CD4-positive, alpha-beta T cell (primary cell): ENCODE data around the gene CD200. TPM values are rescaled to one million over a fixed set of nuclear protein-coding genes. Genes with fewer than 3 reads are reported as not detected.

Source experiments
- ATAC-seq: fragments of 200-7000 bp; cut with Tn5 transposase; one replicate; pipeline ENCODE4 v1.10.0; 2022; ENCODE audit warnings: mild to moderate bottlenecking; ENCODE audit not compliant: poor library complexity
- CTCF ChIA-PET: fragments of 350-600 bp; sonication (Branson Sonifier 250); formaldehyde crosslinking; loops from one replicate; lab custom pipeline; 2021; ENCODE audit warnings: antibody characterized with exemption, inconsistent platforms; lab: Charles Lee
- POLR2A ChIA-PET: fragments of 350-600 bp; sonication (Branson Sonifier 250); formaldehyde crosslinking; loops from one replicate; lab custom pipeline; 2021; ENCODE audit warnings: antibody characterized with exemption, inconsistent platforms; lab: Charles Lee
- DNase-seq, 14 experiments: peaks; one replicate each; pipeline ENCODE4 v3.0.0-alpha.2; 2013 to 2020; ENCODE audit warnings: mixed read lengths in 2 of 14
- H3K27ac ChIP-seq, 2 donors: one replicate each; pipeline versions ENCODE4 v1.5.1 to v1.7.0; 2013; ENCODE audit warnings: low read length in 2 of 2, low read depth in 1 of 2, mild to moderate bottlenecking in 1 of 2
- H3K27me3 ChIP-seq, 2 experiments: 1 replicate in 1 of 2; 2 replicates in 1 of 2; pipeline versions ENCODE4 v1.6.1 to v1.7.0; 2013; ENCODE audit warnings: low read length in 2 of 2, control low read depth in 1 of 2, mild to moderate bottlenecking in 1 of 2, moderate library complexity in 1 of 2; ENCODE audit not compliant: insufficient read depth in 2 of 2, control insufficient read depth in 1 of 2
- H3K36me3 ChIP-seq: one replicate; pipeline ENCODE4 v1.6.1; 2013; ENCODE audit warnings: low read length, control low read depth; ENCODE audit not compliant: insufficient read depth
- H3K4me1 ChIP-seq: one replicate; pipeline ENCODE4 v1.6.1; 2013; ENCODE audit warnings: low read length, control low read depth; ENCODE audit not compliant: insufficient read depth
- H3K4me3 ChIP-seq: one replicate; pipeline ENCODE4 v1.5.1; 2013; ENCODE audit warnings: mild to moderate bottlenecking, low read length, moderate library complexity
- H3K9me3 ChIP-seq, 2 experiments: 1 replicate in 1 of 2; 2 replicates in 1 of 2; pipeline versions ENCODE4 v1.6.1 to v1.7.0; 2013; ENCODE audit warnings: low read length in 2 of 2, mild to moderate bottlenecking in 2 of 2, control low read depth in 1 of 2, moderate library complexity in 1 of 2; ENCODE audit not compliant: control insufficient read depth in 1 of 2, insufficient read depth in 1 of 2
- H3K27ac Mint-ChIP-seq: one replicate; pipeline ENCODE4 v1.8.0; 2020; ENCODE audit warnings: mixed read lengths
- H3K27me3 Mint-ChIP-seq: one replicate; pipeline ENCODE4 v1.8.0; 2021; ENCODE audit warnings: mixed read lengths
- H3K36me3 Mint-ChIP-seq: one replicate; pipeline ENCODE4 v1.8.0; 2021; ENCODE audit warnings: low read depth, mixed read lengths
- H3K4me1 Mint-ChIP-seq: one replicate; pipeline ENCODE4 v1.8.0; 2021; ENCODE audit warnings: low read depth, mixed read lengths
- H3K4me3 Mint-ChIP-seq: one replicate; pipeline ENCODE4 v1.8.0; 2020; ENCODE audit warnings: mild to moderate bottlenecking, mixed read lengths
- H3K9me3 Mint-ChIP-seq: one replicate; pipeline ENCODE4 v1.8.0; 2020; ENCODE audit warnings: mixed read lengths
- intact Hi-C, 2 experiments: fragments of 100-400 bp; cut with DNase I in 1 of 2; cut with micrococcal nuclease in 1 of 2; formaldehyde crosslinking; loops; one replicate each; pipeline versions ENCODE4 v1.15.1 to v1.9.0; 2023 to 2025; cut with DNase I, micrococcal nuclease
- total RNA-seq, 174 experiments: library from RNA in 2 of 174; stranded (reverse) in 2 of 174; gene quantifications; one replicate each; pipeline ENCODE4 v1.2.3 and lab custom pipeline; 2021 to 2026
- TF ChIP-seq, protein P1 (sequence below): fragments of 200-600 bp; IDR thresholded peaks from one replicate; pipeline ENCODE4 v1.8.0; 2022; ENCODE audit warnings: antibody characterized with exemption, mild to moderate bottlenecking

Gene CD200
- total RNA-seq, 2 experiments from 2014 or later, result 5.2 to 6.9 TPM

GRCh38 chr3:112341386-112341785, 8.4 kb downstream of the CD200 start:
- CTCF ChIA-PET, result no interaction called here

GRCh38 chr3:112345681-112346080, 12.7 kb downstream of the CD200 start:
- peaks cover 30% of the 10 kb centered on the region for H3K36me3 Mint-ChIP-seq
- H3K27ac ChIP-seq, result no peak overlapping the region
- CTCF ChIA-PET, result no interaction called here

More at GRCh38 chr3:112341386-112341785, 8.4 kb downstream of the CD200 start:
- H3K36me3 ChIP-seq, result no peaks in the 10 kb centered on the region
- no peaks in the 10 kb centered on the region for H3K4me1 ChIP-seq
- Mint-ChIP-seq H3K27me3 (no peaks in the 10 kb centered on the region), H3K36me3 (peaks cover 24% of the 10 kb centered on the region), H3K27ac (peak overlapping the region; percentile 13), H3K4me1 (peaks cover 41% of the 10 kb centered on the region), H3K9me3 (peaks cover 2% of the 10 kb centered on the region), H3K4me3 (no peak overlapping the region)
- no peak overlapping the region for H3K4me3 ChIP-seq
- intact Hi-C loops, result no loop called here
- POLR2A ChIA-PET, result no interaction called here
- H3K27me3 ChIP-seq, result no peaks in the 10 kb centered on the region
- no peak for DNase-seq
- no peaks in the 10 kb centered on the region for H3K9me3 ChIP-seq
- TF ChIP-seq, protein P1, sequence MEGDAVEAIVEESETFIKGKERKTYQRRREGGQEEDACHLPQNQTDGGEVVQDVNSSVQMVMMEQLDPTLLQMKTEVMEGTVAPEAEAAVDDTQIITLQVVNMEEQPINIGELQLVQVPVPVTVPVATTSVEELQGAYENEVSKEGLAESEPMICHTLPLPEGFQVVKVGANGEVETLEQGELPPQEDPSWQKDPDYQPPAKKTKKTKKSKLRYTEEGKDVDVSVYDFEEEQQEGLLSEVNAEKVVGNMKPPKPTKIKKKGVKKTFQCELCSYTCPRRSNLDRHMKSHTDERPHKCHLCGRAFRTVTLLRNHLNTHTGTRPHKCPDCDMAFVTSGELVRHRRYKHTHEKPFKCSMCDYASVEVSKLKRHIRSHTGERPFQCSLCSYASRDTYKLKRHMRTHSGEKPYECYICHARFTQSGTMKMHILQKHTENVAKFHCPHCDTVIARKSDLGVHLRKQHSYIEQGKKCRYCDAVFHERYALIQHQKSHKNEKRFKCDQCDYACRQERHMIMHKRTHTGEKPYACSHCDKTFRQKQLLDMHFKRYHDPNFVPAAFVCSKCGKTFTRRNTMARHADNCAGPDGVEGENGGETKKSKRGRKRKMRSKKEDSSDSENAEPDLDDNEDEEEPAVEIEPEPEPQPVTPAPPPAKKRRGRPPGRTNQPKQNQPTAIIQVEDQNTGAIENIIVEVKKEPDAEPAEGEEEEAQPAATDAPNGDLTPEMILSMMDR, result no peak
- no peak overlapping the region for H3K27ac ChIP-seq
- no peak for ATAC-seq

GRCh38 chr3:112346491-112347122, 13.7 kb downstream of the CD200 start:
- H3K4me3 Mint-ChIP-seq, result no peak overlapping the region
- Histone ChIP-seq H3K27me3 (no peaks in the 10 kb centered on the region), H3K36me3 (no peaks in the 10 kb centered on the region), H3K4me3 (no peak overlapping the region), H3K27ac (no peak overlapping the region), H3K4me1 (no peaks in the 10 kb centered on the region), H3K9me3 (no peaks in the 10 kb centered on the region)
- peaks cover 7% of the 10 kb centered on the region for H3K4me1 Mint-ChIP-seq
- H3K27ac Mint-ChIP-seq, result no peak overlapping the region
- peaks cover 30% of the 10 kb centered on the region for H3K36me3 Mint-ChIP-seq
- H3K9me3 Mint-ChIP-seq, result peaks cover 2% of the 10 kb centered on the region
- TF ChIP-seq, protein P1, result no peak
- intact Hi-C loops, result no loop called here
- ChIA-PET CTCF (no interaction called here), POLR2A (no interaction called here)
- ATAC-seq (no peak), DNase-seq (no peak)
- no peaks in the 10 kb centered on the region for H3K27me3 Mint-ChIP-seq

More at GRCh38 chr3:112345681-112346080, 12.7 kb downstream of the CD200 start:
- Mint-ChIP-seq H3K4me1 (peaks cover 14% of the 10 kb centered on the region), H3K4me3 (no peak overlapping the region), H3K27ac (no peak overlapping the region), H3K9me3 (peaks cover 2% of the 10 kb centered on the region), H3K27me3 (no peaks in the 10 kb centered on the region)
- TF ChIP-seq, protein P1, result no peak
- Histone ChIP-seq H3K9me3 (no peaks in the 10 kb centered on the region), H3K4me1 (no peaks in the 10 kb centered on the region), H3K27me3 (no peaks in the 10 kb centered on the region), H3K36me3 (no peaks in the 10 kb centered on the region), H3K4me3 (no peak overlapping the region)
- intact Hi-C loops, result no loop called here
- POLR2A ChIA-PET, result interaction anchor here (0.7 kb wide), 1 partner anchor 234 kb away, joined by 3 read pairs; no protein-coding TSS in a partner anchor
- no peak for DNase-seq
- ATAC-seq, result no peak
